IMR-90 (cell line): ENCODE measurements around the gene ZNF407.

ENCODE experiments used
- CEBPB ChIP-seq: IDR thresholded peaks from 2 replicates; pipeline ENCODE4 v1.6.1; 2012; ENCODE audit warnings: low read depth, low read length, improper control_type of control experiment
- CTCF ChIP-seq: conservative IDR thresholded peaks from 2 replicates; pipeline ENCODE4 v1.5.1; 2012; ENCODE audit warnings: mild to moderate bottlenecking, low read depth, low read length, improper control_type of control experiment
- ELK1 ChIP-seq: fragments of 150-350 bp; IDR thresholded peaks from 2 replicates; pipeline ENCODE4 v1.6.1; 2016; ENCODE audit warnings: low read depth, mild to moderate bottlenecking, low read length, moderate library complexity, borderline replicate concordance
- MAZ ChIP-seq: IDR thresholded peaks from 2 replicates; pipeline ENCODE4 v1.6.1; 2012; ENCODE audit warnings: low read depth, mild to moderate bottlenecking, low read length, improper control_type of control experiment, moderate library complexity, borderline replicate concordance

GRCh38 chr18:74840492-74841167 lies 243.0 kb downstream of the ZNF407 start:
- TF ChIP-seq CTCF (no peak), MAZ (no peak), CEBPB (no peak), ELK1 (no peak)
